Measurements from ENCODE around the gene CPSF3. TPM values are rescaled to one million over a fixed set of nuclear protein-coding genes. Genes with fewer than 3 reads are reported as not detected.
"Not testable (repeated sequence)": the region's sequence is repeated elsewhere in the genome, so short reads cannot be mapped to it uniquely, and the experiment has no call there.

Gene CPSF3
- polyA plus RNA-seq, 2 donors = 11.9 to 17.6 TPM

DNA sequence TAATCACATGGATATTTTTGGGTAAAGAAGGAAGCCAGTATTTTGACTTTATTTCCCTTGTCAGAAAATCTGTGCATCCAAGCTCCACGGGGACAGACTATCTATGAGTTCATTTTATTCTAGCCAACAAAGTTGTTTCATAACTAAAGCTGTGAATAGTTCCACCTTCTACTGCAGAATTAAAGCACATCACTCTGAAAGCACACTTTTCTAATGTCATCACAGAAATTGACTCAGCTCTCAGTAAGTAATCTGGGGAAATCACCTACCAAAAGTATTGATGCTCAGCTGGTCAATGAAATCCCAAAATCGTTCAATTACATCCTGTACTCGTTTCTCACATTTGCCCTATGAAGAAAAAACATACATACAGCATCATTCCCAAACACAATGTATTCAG lies 70.0 kb downstream of the CPSF3 start:
- Histone ChIP-seq H3K9me3 (ENCODE audit: control insufficient read depth in 2 of 2, insufficient read depth in 1 of 2, low read depth in 1 of 2, low read length in 1 of 2) (no peaks in the 10 kb centered on the region), H3K4me3 (ENCODE audit: low read depth in 1 of 2, low read length in 2 of 2) (no peak overlapping the region), H3K4me1 (ENCODE audit: control insufficient read depth in 2 of 2, insufficient read depth in 2 of 2, low read length in 1 of 2) (no peaks in the 10 kb centered on the region), H3K27ac (ENCODE audit: low read depth in 2 of 2, low read length in 1 of 2) (no peak overlapping the region), H3K36me3 (ENCODE audit: control insufficient read depth in 2 of 2, insufficient read depth in 2 of 2, low read length in 1 of 2) (peaks cover 24 to 28% of the 10 kb centered on the region in 2 donors), H3K27me3 (ENCODE audit: control insufficient read depth in 1 of 2, insufficient read depth in 2 of 2, low read length in 2 of 2) (no peaks in the 10 kb centered on the region)
- WGBS, 2 donors = 74 to 78% methylated on average over 3 of the region's 3 CpGs

DNA sequence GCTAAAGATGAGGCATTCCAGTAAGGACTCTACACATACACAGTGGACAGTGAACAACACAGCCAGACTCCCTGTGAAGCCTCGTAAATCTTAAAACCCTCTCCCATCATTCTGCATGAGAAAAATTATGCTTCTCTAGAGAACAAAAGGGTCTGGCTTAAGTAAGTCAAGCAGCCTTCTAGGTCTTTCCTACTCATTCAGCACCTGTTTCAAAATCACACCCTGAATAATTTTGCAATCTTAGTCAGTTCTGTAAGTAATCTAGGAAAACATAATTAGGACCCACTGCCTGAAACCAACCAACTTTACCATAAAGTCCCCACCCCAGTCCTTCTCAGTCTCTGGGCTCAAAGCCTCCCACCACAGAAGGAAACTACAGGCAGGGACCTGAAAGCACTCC lies 70.6 kb downstream of the CPSF3 start:
- Histone ChIP-seq H3K4me3 (ENCODE audit: low read depth in 1 of 2, low read length in 2 of 2) (no peak overlapping the region), H3K27me3 (ENCODE audit: control insufficient read depth in 1 of 2, insufficient read depth in 2 of 2, low read length in 2 of 2) (no peaks in the 10 kb centered on the region), H3K4me1 (ENCODE audit: control insufficient read depth in 2 of 2, insufficient read depth in 2 of 2, low read length in 1 of 2) (no peaks in the 10 kb centered on the region), H3K27ac (ENCODE audit: low read depth in 2 of 2, low read length in 1 of 2) (no peak overlapping the region), H3K36me3 (ENCODE audit: control insufficient read depth in 2 of 2, insufficient read depth in 2 of 2, low read length in 1 of 2) (peaks cover 24 to 28% of the 10 kb centered on the region in 2 donors), H3K9me3 (ENCODE audit: control insufficient read depth in 2 of 2, insufficient read depth in 1 of 2, low read depth in 1 of 2, low read length in 1 of 2) (no peaks in the 10 kb centered on the region)
- WGBS, 2 donors = 83 to 87% methylated on average over 1 of the region's 1 CpG

DNA sequence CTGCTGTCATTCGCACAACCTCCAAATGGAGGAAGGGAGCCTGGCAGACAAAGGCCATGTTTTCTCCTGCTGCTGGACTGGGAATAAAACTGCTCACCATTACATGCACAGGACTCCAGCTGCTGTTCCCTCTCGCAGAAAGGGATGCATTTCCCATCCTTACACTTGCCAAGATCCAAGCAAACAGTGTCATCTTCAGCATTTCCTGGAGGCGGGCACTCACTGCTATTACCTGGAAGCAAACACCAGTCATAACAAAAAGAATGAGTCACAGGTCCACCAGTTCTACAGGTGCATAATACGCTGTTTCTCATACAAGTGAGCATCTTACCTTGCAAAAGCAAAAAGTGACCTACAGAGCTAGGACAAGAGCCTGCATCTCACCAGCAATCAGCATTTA lies 73.6 kb downstream of the CPSF3 start:
- H3K9me3 ChIP-seq (ENCODE audit: control insufficient read depth in 2 of 2, insufficient read depth in 1 of 2, low read depth in 1 of 2, low read length in 1 of 2) = no peaks in the 10 kb centered on the region
- no peak overlapping the region for H3K4me3 ChIP-seq (ENCODE audit: low read depth in 1 of 2, low read length in 2 of 2)
- H3K27me3 ChIP-seq (ENCODE audit: control insufficient read depth in 1 of 2, insufficient read depth in 2 of 2, low read length in 2 of 2) = no peaks in the 10 kb centered on the region
- 80 to 86% methylated on average over 4 of the region's 4 CpGs for WGBS, 2 donors
- H3K4me1 ChIP-seq (ENCODE audit: control insufficient read depth in 2 of 2, insufficient read depth in 2 of 2, low read length in 1 of 2) = no peaks in the 10 kb centered on the region
- H3K36me3 ChIP-seq (ENCODE audit: control insufficient read depth in 2 of 2, insufficient read depth in 2 of 2, low read length in 1 of 2) = peaks cover 13 to 20% of the 10 kb centered on the region in 2 donors
- peak overlapping the region in 1 of 2 donors; percentile 38 for H3K27ac ChIP-seq (ENCODE audit: low read depth in 2 of 2, low read length in 1 of 2)

DNA sequence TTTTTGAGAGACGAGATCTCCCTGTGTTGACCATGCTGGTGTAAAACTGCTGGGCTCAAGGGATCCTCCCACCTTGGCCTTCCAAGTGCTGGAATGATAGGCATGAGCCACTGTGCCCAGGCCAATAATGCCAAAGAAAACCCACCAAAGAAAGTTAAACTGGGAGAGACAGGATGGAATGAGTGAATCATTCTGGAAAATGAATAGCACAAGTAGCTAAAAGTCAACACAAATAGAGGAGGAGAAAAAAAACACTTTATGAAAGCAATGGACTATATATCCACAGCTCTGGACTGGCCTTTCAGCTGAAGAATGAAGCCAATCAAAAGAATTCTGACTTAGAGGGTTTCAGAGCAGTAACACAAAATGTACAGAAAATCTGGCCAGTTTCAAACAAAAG lies 74.8 kb downstream of the CPSF3 start:
- 61 to 74% methylated on average over 1 of the region's 1 CpG for WGBS, 2 donors
- H3K27ac ChIP-seq (ENCODE audit: low read depth in 2 of 2, low read length in 1 of 2) = no peak overlapping the region
- H3K27me3 ChIP-seq (ENCODE audit: control insufficient read depth in 1 of 2, insufficient read depth in 2 of 2, low read length in 2 of 2) = no peaks in the 10 kb centered on the region
- peaks cover 15 to 17% of the 10 kb centered on the region in 2 donors for H3K36me3 ChIP-seq (ENCODE audit: control insufficient read depth in 2 of 2, insufficient read depth in 2 of 2, low read length in 1 of 2)
- H3K4me3 ChIP-seq (ENCODE audit: low read depth in 1 of 2, low read length in 2 of 2) = no peak overlapping the region
- H3K4me1 ChIP-seq (ENCODE audit: control insufficient read depth in 2 of 2, insufficient read depth in 2 of 2, low read length in 1 of 2) = no peaks in the 10 kb centered on the region
- H3K9me3 ChIP-seq (ENCODE audit: control insufficient read depth in 2 of 2, insufficient read depth in 1 of 2, low read depth in 1 of 2, low read length in 1 of 2) = no peaks in the 10 kb centered on the region

DNA sequence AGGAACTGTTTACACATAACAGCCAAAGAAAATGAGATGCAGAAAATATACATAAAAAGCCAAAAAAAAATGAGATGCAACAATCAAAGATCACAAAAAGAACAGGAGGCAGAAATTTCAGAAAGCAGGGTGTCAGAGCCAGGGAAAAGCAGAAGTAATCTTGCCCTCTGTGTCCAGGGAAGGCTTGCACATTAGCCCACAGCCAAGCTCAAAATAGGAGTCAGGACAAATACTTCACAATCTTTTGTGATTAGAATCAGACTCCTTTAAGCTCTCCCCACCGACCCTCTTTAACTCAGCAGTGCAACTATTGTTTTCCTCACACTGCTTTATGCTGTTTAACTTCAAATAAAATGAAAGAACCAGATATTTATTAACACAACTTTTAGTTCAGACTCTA lies 85.5 kb downstream of the CPSF3 start:
- Histone ChIP-seq H3K27ac (ENCODE audit: low read depth in 2 of 2, low read length in 1 of 2) (no peak overlapping the region), H3K36me3 (ENCODE audit: control insufficient read depth in 2 of 2, insufficient read depth in 2 of 2, low read length in 1 of 2) (peaks cover 2 to 12% of the 10 kb centered on the region in 2 donors), H3K9me3 (ENCODE audit: control insufficient read depth in 2 of 2, insufficient read depth in 1 of 2, low read depth in 1 of 2, low read length in 1 of 2) (no peaks in the 10 kb centered on the region), H3K27me3 (ENCODE audit: control insufficient read depth in 1 of 2, insufficient read depth in 2 of 2, low read length in 2 of 2) (no peaks in the 10 kb centered on the region), H3K4me3 (ENCODE audit: low read depth in 1 of 2, low read length in 2 of 2) (no peak overlapping the region), H3K4me1 (ENCODE audit: control insufficient read depth in 2 of 2, insufficient read depth in 2 of 2, low read length in 1 of 2) (no peaks in the 10 kb centered on the region)
- 19 to 24% methylated on average over 1 of the region's 1 CpG for WGBS, 2 donors

DNA sequence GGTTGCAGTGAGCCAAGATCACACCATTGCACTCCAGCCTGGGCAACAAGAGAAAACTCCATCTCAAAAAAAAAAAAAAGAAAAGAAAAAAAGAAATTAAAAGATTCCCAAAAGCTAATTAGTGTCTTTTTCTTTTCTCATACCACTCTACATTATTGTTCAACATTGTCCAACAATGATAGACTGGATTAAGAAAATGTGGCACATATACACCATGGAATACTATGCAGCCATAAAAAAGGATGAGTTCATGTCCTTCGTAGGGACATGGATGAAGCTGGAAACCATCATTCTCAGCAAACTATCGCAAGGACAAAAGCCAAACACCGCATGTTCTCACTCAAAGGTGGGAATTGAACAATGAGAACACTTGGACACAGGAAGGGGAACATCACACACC lies 90.5 kb downstream of the CPSF3 start:
- not testable (repeated sequence) for H3K9me3 ChIP-seq (ENCODE audit: control insufficient read depth in 2 of 2, insufficient read depth in 1 of 2, low read depth in 1 of 2, low read length in 1 of 2); H3K4me1 ChIP-seq (ENCODE audit: control insufficient read depth in 2 of 2, insufficient read depth in 2 of 2, low read length in 1 of 2); H3K4me3 ChIP-seq (ENCODE audit: low read depth in 1 of 2, low read length in 2 of 2); H3K27me3 ChIP-seq (ENCODE audit: control insufficient read depth in 1 of 2, insufficient read depth in 2 of 2, low read length in 2 of 2); H3K27ac ChIP-seq (ENCODE audit: low read depth in 2 of 2, low read length in 1 of 2)
- 99 to 100% methylated on average over 3 of the region's 3 CpGs for WGBS, 2 donors
- H3K36me3 ChIP-seq (ENCODE audit: control insufficient read depth in 2 of 2, insufficient read depth in 2 of 2, low read length in 1 of 2) = peaks cover 11 to 15% of the 10 kb centered on the region in 2 donors

DNA sequence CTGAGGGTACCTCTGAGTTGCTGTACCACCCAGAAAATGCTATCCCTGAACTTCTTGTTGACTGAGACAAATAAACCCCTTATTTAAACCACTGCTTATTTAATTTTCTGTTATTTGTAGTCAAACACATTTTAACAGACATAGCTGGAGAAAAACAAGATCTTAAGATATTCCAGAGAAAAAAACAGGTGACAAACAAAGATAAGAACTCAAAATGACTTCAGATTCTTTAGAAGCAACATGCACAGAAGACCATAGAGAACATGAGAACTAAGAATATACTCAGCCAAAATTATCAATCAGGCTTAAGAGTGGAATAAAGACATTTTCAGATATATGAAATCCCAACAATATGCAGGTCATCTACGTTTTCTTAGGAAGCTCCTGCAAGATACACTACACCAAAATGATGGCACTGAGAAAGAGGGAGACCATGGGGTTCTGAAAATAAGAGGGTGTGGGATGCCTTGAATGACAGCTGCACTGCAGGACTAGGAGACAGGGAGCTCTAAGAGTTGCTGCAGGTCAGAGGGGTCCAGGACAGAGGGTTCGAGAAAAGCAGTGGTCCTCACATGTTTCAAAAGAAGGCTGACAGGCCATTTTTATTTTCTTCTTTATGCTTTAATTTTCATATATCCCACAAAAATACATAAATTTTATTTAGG lies 93.8 kb downstream of the CPSF3 start:
- 83 to 93% methylated on average over 2 of the region's 2 CpGs for WGBS, 2 donors
- H3K36me3 ChIP-seq (ENCODE audit: control insufficient read depth in 2 of 2, insufficient read depth in 2 of 2, low read length in 1 of 2) = peaks cover 14 to 18% of the 10 kb centered on the region in 2 donors
- no peaks in the 10 kb centered on the region for H3K9me3 ChIP-seq (ENCODE audit: control insufficient read depth in 2 of 2, insufficient read depth in 1 of 2, low read depth in 1 of 2, low read length in 1 of 2)
- no peak overlapping the region for H3K27ac ChIP-seq (ENCODE audit: low read depth in 2 of 2, low read length in 1 of 2)
- H3K4me3 ChIP-seq (ENCODE audit: low read depth in 1 of 2, low read length in 2 of 2) = no peak overlapping the region
- no peaks in the 10 kb centered on the region for H3K27me3 ChIP-seq (ENCODE audit: control insufficient read depth in 1 of 2, insufficient read depth in 2 of 2, low read length in 2 of 2)
- H3K4me1 ChIP-seq (ENCODE audit: control insufficient read depth in 2 of 2, insufficient read depth in 2 of 2, low read length in 1 of 2) = no peaks in the 10 kb centered on the region

DNA sequence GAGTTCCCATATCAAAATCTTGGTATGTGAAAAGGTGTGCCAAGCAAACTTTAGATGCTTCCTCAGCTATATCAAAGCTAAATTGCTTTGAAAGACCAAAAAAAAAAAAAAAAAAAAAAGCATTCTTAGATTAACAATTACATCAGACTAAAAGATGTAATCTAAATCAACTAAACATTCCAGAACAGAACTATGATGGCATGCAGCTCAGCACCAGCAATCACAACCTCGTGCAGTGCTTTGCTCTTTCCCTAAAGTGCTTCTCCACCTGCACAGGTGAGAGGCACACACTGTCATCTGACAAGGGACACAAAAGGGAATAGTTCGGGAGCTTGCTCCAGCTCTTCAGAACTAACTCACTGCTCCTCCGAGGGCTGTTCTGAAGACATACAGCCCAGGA lies 94.7 kb downstream of the CPSF3 start:
- Histone ChIP-seq H3K27ac (ENCODE audit: low read depth in 2 of 2, low read length in 1 of 2) (no peak overlapping the region), H3K27me3 (ENCODE audit: control insufficient read depth in 1 of 2, insufficient read depth in 2 of 2, low read length in 2 of 2) (no peaks in the 10 kb centered on the region), H3K9me3 (ENCODE audit: control insufficient read depth in 2 of 2, insufficient read depth in 1 of 2, low read depth in 1 of 2, low read length in 1 of 2) (no peaks in the 10 kb centered on the region), H3K4me3 (ENCODE audit: low read depth in 1 of 2, low read length in 2 of 2) (no peak overlapping the region), H3K4me1 (ENCODE audit: control insufficient read depth in 2 of 2, insufficient read depth in 2 of 2, low read length in 1 of 2) (no peaks in the 10 kb centered on the region), H3K36me3 (ENCODE audit: control insufficient read depth in 2 of 2, insufficient read depth in 2 of 2, low read length in 1 of 2) (peaks cover 14 to 15% of the 10 kb centered on the region in 2 donors)
- WGBS, 2 donors = 86 to 91% methylated on average over 3 of the region's 3 CpGs

DNA sequence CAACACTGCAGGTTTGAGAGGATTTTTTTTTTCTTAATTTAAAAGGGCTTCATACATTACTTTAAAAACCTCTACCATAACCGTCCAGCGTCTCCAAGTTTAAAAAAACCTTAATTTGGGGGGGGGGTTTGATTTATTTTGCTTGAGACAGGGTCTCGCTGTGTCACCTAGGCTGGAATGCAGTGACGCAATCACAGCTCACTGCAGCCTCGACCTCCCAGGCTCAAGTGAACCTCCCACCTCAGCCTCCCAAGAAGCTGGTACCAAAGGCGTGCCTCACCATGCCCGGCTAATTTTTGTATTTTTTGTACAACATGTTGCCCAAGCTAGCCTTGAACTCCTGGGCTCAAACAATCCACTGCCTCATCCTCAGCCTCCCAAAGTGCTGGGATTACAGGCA lies 95.3 kb downstream of the CPSF3 start:
- Histone ChIP-seq H3K4me1 (ENCODE audit: control insufficient read depth in 2 of 2, insufficient read depth in 2 of 2, low read length in 1 of 2) (no peaks in the 10 kb centered on the region), H3K9me3 (ENCODE audit: control insufficient read depth in 2 of 2, insufficient read depth in 1 of 2, low read depth in 1 of 2, low read length in 1 of 2) (no peaks in the 10 kb centered on the region), H3K4me3 (ENCODE audit: low read depth in 1 of 2, low read length in 2 of 2) (no peak overlapping the region), H3K27ac (ENCODE audit: low read depth in 2 of 2, low read length in 1 of 2) (no peak overlapping the region), H3K27me3 (ENCODE audit: control insufficient read depth in 1 of 2, insufficient read depth in 2 of 2, low read length in 2 of 2) (no peaks in the 10 kb centered on the region), H3K36me3 (ENCODE audit: control insufficient read depth in 2 of 2, insufficient read depth in 2 of 2, low read length in 1 of 2) (peaks cover 12% of the 10 kb centered on the region in 2 donors)
- 96 to 97% methylated on average over 7 of the region's 7 CpGs for WGBS, 2 donors

DNA sequence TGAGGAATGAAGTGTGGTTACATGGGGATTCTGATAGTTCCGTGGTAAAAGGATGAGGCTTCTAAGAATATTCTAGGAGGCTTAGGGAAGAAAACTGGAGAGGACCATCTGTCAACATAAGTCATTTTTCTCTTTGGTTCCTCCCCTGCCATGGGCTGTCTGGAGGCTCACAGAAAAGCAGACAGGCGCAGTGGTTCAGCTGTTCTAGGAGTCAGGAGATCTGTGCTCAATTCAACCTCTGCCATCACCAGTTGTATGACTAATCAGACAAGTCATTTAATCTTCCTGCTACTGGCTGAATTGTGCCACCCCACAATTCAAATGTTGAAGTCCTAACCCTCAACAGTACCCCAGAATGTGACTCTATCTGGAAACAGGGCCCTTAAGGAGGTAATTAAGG lies 95.8 kb downstream of the CPSF3 start:
- Histone ChIP-seq H3K27ac (ENCODE audit: low read depth in 2 of 2, low read length in 1 of 2) (peak overlapping the region in 1 of 2 donors; percentile 2), H3K4me1 (ENCODE audit: control insufficient read depth in 2 of 2, insufficient read depth in 2 of 2, low read length in 1 of 2) (no peaks in the 10 kb centered on the region), H3K9me3 (ENCODE audit: control insufficient read depth in 2 of 2, insufficient read depth in 1 of 2, low read depth in 1 of 2, low read length in 1 of 2) (no peaks in the 10 kb centered on the region), H3K27me3 (ENCODE audit: control insufficient read depth in 1 of 2, insufficient read depth in 2 of 2, low read length in 2 of 2) (no peaks in the 10 kb centered on the region), H3K36me3 (ENCODE audit: control insufficient read depth in 2 of 2, insufficient read depth in 2 of 2, low read length in 1 of 2) (peaks cover 12% of the 10 kb centered on the region in 2 donors), H3K4me3 (ENCODE audit: low read depth in 1 of 2, low read length in 2 of 2) (no peak overlapping the region)
- WGBS, 2 donors = 96 to 97% methylated on average over 2 of the region's 2 CpGs

Data from esophagus (tissue), 2 donors.